ENCODE data around the gene PRDM5.

PRDM5 gene

GRCh38 chr4:120921456-120922380, 808 bp downstream of the PRDM5 start:
- TF ChIP-seq TEAD4 (IDR thresholded peaks at IDR 0.05): peak; percentile 46; the same call in 1 of the 2 replicates
- TF ChIP-seq TCF12 (IDR thresholded peaks at IDR 0.05; ENCODE audit: low read depth): peak; percentile 46; the same call in 1 of the 2 replicates
- TF ChIP-seq CEBPB (IDR thresholded peaks at IDR 0.05): no peak
- peak; percentile 91 for TF ChIP-seq MAX (IDR thresholded peaks at IDR 0.05)
- no peak for TF ChIP-seq REST (IDR thresholded peaks at IDR 0.05; ENCODE audit: low read depth)
- TF ChIP-seq YY1 (IDR thresholded peaks at IDR 0.05; ENCODE audit: low read depth): peak; percentile 72
- TF ChIP-seq CREB1 (IDR thresholded peaks at IDR 0.05; ENCODE audit: low read depth): 0 out of 2 replicates have a peak, but pooled peaks have one; percentile 29
- peak; percentile 83 for TF ChIP-seq TAF1 (IDR thresholded peaks at IDR 0.05; ENCODE audit: low read depth)
- TF ChIP-seq EGR1 (IDR thresholded peaks at IDR 0.05): peak; percentile 99
- TF ChIP-seq NFIC (IDR thresholded peaks at IDR 0.05): peak; percentile 40; the same call in 1 of the 2 replicates

- TF ChIP-seq CREB1 (IDR thresholded peaks at IDR 0.05; ENCODE audit: low read depth): no peak
- no peak for TF ChIP-seq TEAD4 (IDR thresholded peaks at IDR 0.05)
- TF ChIP-seq EP300 (IDR thresholded peaks at IDR 0.05; ENCODE audit: borderline replicate concordance): no peak
- no peak for TF ChIP-seq CEBPB (IDR thresholded peaks at IDR 0.05)
- no peak for TF ChIP-seq TAF1 (IDR thresholded peaks at IDR 0.05; ENCODE audit: low read depth)
- no peak for TF ChIP-seq TCF12 (IDR thresholded peaks at IDR 0.05; ENCODE audit: low read depth)
- no peak for TF ChIP-seq REST (IDR thresholded peaks at IDR 0.05; ENCODE audit: low read depth)
- TF ChIP-seq MAX (IDR thresholded peaks at IDR 0.05): no peak
- TF ChIP-seq YY1 (IDR thresholded peaks at IDR 0.05; ENCODE audit: low read depth): no peak
- TF ChIP-seq FOXM1 (IDR thresholded peaks at IDR 0.05; ENCODE audit: borderline replicate concordance, low read depth): no peak
- no peak for TF ChIP-seq RAD21 (IDR thresholded peaks at IDR 0.05; ENCODE audit: low read depth)
- TF ChIP-seq NFIC (IDR thresholded peaks at IDR 0.05): no peak
- no peak for TF ChIP-seq USF1 (IDR thresholded peaks at IDR 0.05)
- TF ChIP-seq EGR1 (IDR thresholded peaks at IDR 0.05): no peak
- TF ChIP-seq ZBTB7A (IDR thresholded peaks at IDR 0.05; ENCODE audit: low read depth): no peak
These were observed 1.9 kb downstream of the PRDM5 start for GRCh38 chr4:120920666-120921065.

- TF ChIP-seq CREB1 (IDR thresholded peaks at IDR 0.05; ENCODE audit: low read depth) (no peak), FOXM1 (IDR thresholded peaks at IDR 0.05; ENCODE audit: borderline replicate concordance, low read depth) (no peak), EGR1 (IDR thresholded peaks at IDR 0.05) (no peak), NFIC (IDR thresholded peaks at IDR 0.05) (no peak), ZBTB7A (IDR thresholded peaks at IDR 0.05; ENCODE audit: low read depth) (no peak), USF1 (IDR thresholded peaks at IDR 0.05) (no peak), TCF12 (IDR thresholded peaks at IDR 0.05; ENCODE audit: low read depth) (no peak), YY1 (IDR thresholded peaks at IDR 0.05; ENCODE audit: low read depth) (no peak), RAD21 (IDR thresholded peaks at IDR 0.05; ENCODE audit: low read depth) (no peak), EP300 (IDR thresholded peaks at IDR 0.05; ENCODE audit: borderline replicate concordance) (no peak), MAX (IDR thresholded peaks at IDR 0.05) (no peak), TAF1 (IDR thresholded peaks at IDR 0.05; ENCODE audit: low read depth) (no peak), REST (IDR thresholded peaks at IDR 0.05; ENCODE audit: low read depth) (no peak), TEAD4 (IDR thresholded peaks at IDR 0.05) (no peak)
These were observed 3.2 kb downstream of the PRDM5 start for GRCh38 chr4:120919358-120919757.
